ENCODE results near the gene MLANA. TPM values are rescaled to one million over a fixed set of nuclear protein-coding genes. Genes with fewer than 3 reads are reported as not detected.

MLANA gene
- not detected for total RNA-seq

GRCh38 chr9:5890641-5891040 lies at the start of gene MLANA:
TSS of gene MLANA (plus strand) at chr9:5890889. CDS start at chr9:5892475, 1,586 bp downstream.
- no peak for DNase-seq (ENCODE audit: low spot score)

GRCh38 chr9:5841771-5842573 lies 48.7 kb upstream of the MLANA start:
- DNase-seq (ENCODE audit: low spot score): no peak

- no peak for DNase-seq (ENCODE audit: low spot score)
Observed at GRCh38 chr9:5842929-5843793, 47.5 kb upstream of the MLANA start.

GRCh38 chr9:5843794-5844471 lies 46.8 kb upstream of the MLANA start:
- DNase-seq (ENCODE audit: low spot score): peak; percentile 46

GRCh38 chr9:5845157-5845531 lies 45.5 kb upstream of the MLANA start:
- no peak for DNase-seq (ENCODE audit: low spot score)

GRCh38 chr9:5846096-5846495 lies 44.6 kb upstream of the MLANA start:
- no peak for DNase-seq (ENCODE audit: low spot score)

GRCh38 chr9:5846501-5846921 lies 44.2 kb upstream of the MLANA start:
- no peak for DNase-seq (ENCODE audit: low spot score)

GRCh38 chr9:5848372-5848882 lies 42.3 kb upstream of the MLANA start:
- no peak for DNase-seq (ENCODE audit: low spot score)

- no peak for DNase-seq (ENCODE audit: low spot score)
Observed at GRCh38 chr9:5850724-5851122, 40.0 kb upstream of the MLANA start.

- DNase-seq (ENCODE audit: low spot score): peak; percentile 55
Observed at GRCh38 chr9:5851445-5851844, 39.2 kb upstream of the MLANA start.

- DNase-seq (ENCODE audit: low spot score): no peak
Observed at GRCh38 chr9:5852987-5853386, 37.7 kb upstream of the MLANA start.

GRCh38 chr9:5853617-5854016 lies 37.1 kb upstream of the MLANA start:
- DNase-seq (ENCODE audit: low spot score): no peak

- no peak for DNase-seq (ENCODE audit: low spot score)
Observed at GRCh38 chr9:5854063-5854790, 36.5 kb upstream of the MLANA start.

GRCh38 chr9:5857928-5858327 lies 32.8 kb upstream of the MLANA start:
- DNase-seq (ENCODE audit: low spot score): no peak

GRCh38 chr9:5858833-5859232 lies 31.9 kb upstream of the MLANA start:
- no peak for DNase-seq (ENCODE audit: low spot score)

GRCh38 chr9:5863092-5863746 lies 27.5 kb upstream of the MLANA start:
- no peak for DNase-seq (ENCODE audit: low spot score)

- DNase-seq (ENCODE audit: low spot score): no peak
Observed at GRCh38 chr9:5864446-5864845, 26.2 kb upstream of the MLANA start.

- no peak for DNase-seq (ENCODE audit: low spot score)
Observed at GRCh38 chr9:5866272-5866671, 24.4 kb upstream of the MLANA start.

- DNase-seq (ENCODE audit: low spot score): no peak
Observed at GRCh38 chr9:5866685-5867084, 24.0 kb upstream of the MLANA start.

- no peak for DNase-seq (ENCODE audit: low spot score)
Observed at GRCh38 chr9:5868235-5868634, 22.5 kb upstream of the MLANA start.
